Measurements from ENCODE around the gene MCUR1.
"Not testable (repeated sequence)": the region's sequence is repeated elsewhere in the genome, so short reads cannot be mapped to it uniquely, and the experiment has no call there.

Gene MCUR1, protein sequence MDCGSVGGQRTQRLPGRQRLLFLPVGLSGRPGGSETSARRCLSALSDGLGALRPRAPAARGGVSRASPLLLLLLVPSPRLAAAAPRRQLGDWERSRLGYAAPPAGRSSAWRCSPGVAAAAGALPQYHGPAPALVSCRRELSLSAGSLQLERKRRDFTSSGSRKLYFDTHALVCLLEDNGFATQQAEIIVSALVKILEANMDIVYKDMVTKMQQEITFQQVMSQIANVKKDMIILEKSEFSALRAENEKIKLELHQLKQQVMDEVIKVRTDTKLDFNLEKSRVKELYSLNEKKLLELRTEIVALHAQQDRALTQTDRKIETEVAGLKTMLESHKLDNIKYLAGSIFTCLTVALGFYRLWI

GRCh38 chr6:13814176-13814937 is at the start of gene MCUR1:
Gene MCUR1, minus strand, starts transcription at chr6:13814557. Its CDS starts 128 bp downstream, at chr6:13814429.
- peak within 1 kb of the TSS; percentile 92 for H2AFZ ChIP-seq (ENCODE audit: low read depth)
- H3K4me3 ChIP-seq (IDR thresholded peaks at IDR 0.05; ENCODE audit: insufficient read depth, low read depth, low read length): no peak within 1 kb of the TSS
- no peaks in the 10 kb centered on the region for H3K27me3 ChIP-seq (ENCODE audit: insufficient read depth, low read depth)
- H3K4me2 ChIP-seq: peak within 1 kb of the TSS; percentile 91
- peaks cover 38% of the 10 kb centered on the region for H3K4me1 ChIP-seq (ENCODE audit: low read depth, poor library complexity, severe bottlenecking)
- peak within 1 kb of the TSS; percentile 90 for H3K9ac ChIP-seq
- no peak for TF ChIP-seq CTCF (conservative IDR thresholded peaks at IDR 0.05; ENCODE audit: low read depth, low read length)
- peak within 1 kb of the TSS; percentile 98 for H3K27ac ChIP-seq
- no peaks in the 10 kb centered on the region for H3K36me3 ChIP-seq (ENCODE audit: insufficient read depth)
- 0 out of 2 replicates have a peak, but pooled peaks cover 5% of the 10 kb centered on the region for H4K20me1 ChIP-seq (ENCODE audit: insufficient read depth)
- peaks cover 32% of the 10 kb centered on the region for H3K79me2 ChIP-seq (ENCODE audit: insufficient read depth, low read depth)

- H3K79me2 ChIP-seq (ENCODE audit: insufficient read depth, low read depth): no peaks in the 10 kb centered on the region
- H3K27me3 ChIP-seq (ENCODE audit: insufficient read depth, low read depth): no peaks in the 10 kb centered on the region
- H3K27ac ChIP-seq: no peak overlapping the region
- H4K20me1 ChIP-seq (ENCODE audit: insufficient read depth): no peaks in the 10 kb centered on the region
- H3K9ac ChIP-seq: no peak overlapping the region
- H3K4me1 ChIP-seq (ENCODE audit: low read depth, poor library complexity, severe bottlenecking): no peaks in the 10 kb centered on the region
- no peak overlapping the region for H2AFZ ChIP-seq (ENCODE audit: low read depth)
- no peak overlapping the region for H3K4me2 ChIP-seq
- no peak overlapping the region for H3K4me3 ChIP-seq (IDR thresholded peaks at IDR 0.05; ENCODE audit: insufficient read depth, low read depth, low read length)
- no peaks in the 10 kb centered on the region for H3K36me3 ChIP-seq (ENCODE audit: insufficient read depth)
- no peak for TF ChIP-seq CTCF (conservative IDR thresholded peaks at IDR 0.05; ENCODE audit: low read depth, low read length)
These were observed 49.4 kb upstream of the MCUR1 start for GRCh38 chr6:13863699-13864155.

DNA sequence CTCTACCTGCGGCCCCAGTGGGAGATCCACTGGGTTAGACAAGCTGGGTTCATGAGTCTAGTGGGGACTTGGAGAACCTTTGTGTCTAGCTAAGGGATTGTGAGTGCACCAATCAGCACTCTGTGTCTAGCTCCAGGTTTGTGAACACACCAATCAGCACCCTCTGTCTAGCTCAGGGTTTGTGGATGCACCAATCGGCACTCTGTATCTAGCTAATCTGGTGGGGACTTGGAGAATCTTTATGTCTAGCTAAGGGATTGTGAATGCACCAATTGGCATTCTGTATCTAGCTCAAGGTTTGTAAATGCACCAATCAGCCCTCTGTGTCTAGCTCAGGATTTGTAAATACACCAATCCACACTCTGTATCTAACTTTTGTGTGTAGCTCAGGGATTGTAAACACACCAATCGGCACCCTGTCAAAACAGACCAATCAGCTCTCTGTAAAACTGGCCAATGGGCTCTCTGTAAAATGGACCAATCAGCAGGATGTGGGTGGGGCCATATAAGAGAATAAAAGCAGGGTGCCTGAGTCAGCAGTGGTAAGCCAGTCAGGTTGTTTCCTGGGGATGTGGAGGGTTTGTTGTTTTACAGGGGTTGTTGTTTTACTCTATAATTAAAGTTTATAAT is 46.3 kb upstream of the MCUR1 start:
- H3K27ac ChIP-seq; H3K9ac ChIP-seq; H3K4me1 ChIP-seq (ENCODE audit: low read depth, poor library complexity, severe bottlenecking); H3K36me3 ChIP-seq (ENCODE audit: insufficient read depth); H2AFZ ChIP-seq (ENCODE audit: low read depth); H4K20me1 ChIP-seq (ENCODE audit: insufficient read depth); H3K79me2 ChIP-seq (ENCODE audit: insufficient read depth, low read depth); H3K4me3 ChIP-seq (IDR thresholded peaks at IDR 0.05; ENCODE audit: insufficient read depth, low read depth, low read length); H3K27me3 ChIP-seq (ENCODE audit: insufficient read depth, low read depth); H3K4me2 ChIP-seq: not testable (repeated sequence)

GRCh38 chr6:13859871-13860555 is 45.7 kb upstream of the MCUR1 start:
- Histone ChIP-seq H3K4me2 (no peak overlapping the region), H3K4me3 (IDR thresholded peaks at IDR 0.05; ENCODE audit: insufficient read depth, low read depth, low read length) (no peak overlapping the region), H3K36me3 (ENCODE audit: insufficient read depth) (no peaks in the 10 kb centered on the region), H3K9ac (no peak overlapping the region), H3K27me3 (ENCODE audit: insufficient read depth, low read depth) (no peaks in the 10 kb centered on the region), H3K27ac (no peak overlapping the region), H3K79me2 (ENCODE audit: insufficient read depth, low read depth) (no peaks in the 10 kb centered on the region), H3K4me1 (ENCODE audit: low read depth, poor library complexity, severe bottlenecking) (no peaks in the 10 kb centered on the region), H2AFZ (ENCODE audit: low read depth) (no peak overlapping the region), H4K20me1 (ENCODE audit: insufficient read depth) (no peaks in the 10 kb centered on the region)
- TF ChIP-seq CTCF (conservative IDR thresholded peaks at IDR 0.05; ENCODE audit: low read depth, low read length): no peak
